PC-3 (cell line): ENCODE measurements around the gene SEMA4C. TPM values are rescaled to one million over a fixed set of nuclear protein-coding genes. Genes with fewer than 3 reads are reported as not detected.
A peak's percentile ranks its signal among the peaks of the same experiment; 100 is the strongest.

Experiments
- ATAC-seq: fragments of 200-7000 bp; cut with Tn5 transposase; 2 replicates; pipeline ENCODE4 v1.9.1; 2020; ENCODE audit warnings: mild to moderate bottlenecking, moderate library complexity
- BruUV-seq: library from RNA; stranded (reverse); fragments of 400-500 nt; replicated peaks from 2 replicates; lab custom pipeline; 2021; lab: Mats Ljungman, UMichigan
- CTCF ChIA-PET: fragments of 300-600 bp; sonication (Branson Sonifier 250); formaldehyde crosslinking; loops from one replicate; lab custom pipeline; 2022; ENCODE audit warnings: antibody characterized with exemption; lab: Charles Lee
- POLR2A ChIA-PET: fragments of 300-600 bp; sonication (Branson Sonifier 250); formaldehyde crosslinking; loops from one replicate; lab custom pipeline; 2022; ENCODE audit warnings: antibody characterized with exemption; ENCODE audit not compliant: unreplicated experiment; lab: Charles Lee
- DNase-seq: peaks from one replicate; pipeline ENCODE4 v3.0.0-alpha.2; 2015
- H2AFZ ChIP-seq: fragments of 300-600 bp; sonication (generic); 2 replicates; pipeline ENCODE4 v1.6.0; 2016; ENCODE audit warnings: antibody characterized with exemption, low read length
- H3F3A ChIP-seq: fragments of 300-600 bp; sonication (generic); one replicate; pipeline ENCODE4 v1.6.0; 2017; ENCODE audit warnings: antibody characterized with exemption, low read length, control low read depth, mild to moderate bottlenecking; ENCODE audit not compliant: unreplicated experiment
- H3K27ac ChIP-seq: fragments of 300-600 bp; sonication (generic); 2 replicates; pipeline ENCODE4 v1.5.1; 2016; ENCODE audit warnings: mild to moderate bottlenecking, low read length
- H3K27me3 ChIP-seq: fragments of 300-600 bp; sonication (generic); 2 replicates; pipeline ENCODE4 v1.6.1; 2016; ENCODE audit warnings: low read length, mixed read lengths
- H3K36me3 ChIP-seq: fragments of 300-600 bp; sonication (generic); 2 replicates; pipeline ENCODE4 v1.6.1; 2016; ENCODE audit warnings: low read depth, mixed run types, low read length, mixed read lengths
- H3K4me1 ChIP-seq: fragments of 300-600 bp; sonication (generic); 2 replicates; pipeline ENCODE4 v1.5.1; 2016; ENCODE audit warnings: low read length; ENCODE audit not compliant: insufficient read depth
- H3K4me2 ChIP-seq: fragments of 300-600 bp; sonication (generic); 2 replicates; pipeline ENCODE4 v1.6.0; 2016; ENCODE audit warnings: low read length
- H3K4me3 ChIP-seq: fragments of 300-600 bp; sonication (generic); 2 replicates; pipeline ENCODE4 v1.5.1; 2016; ENCODE audit warnings: mild to moderate bottlenecking, low read length, mixed read lengths
- H3K79me2 ChIP-seq: fragments of 300-600 bp; sonication (generic); 2 replicates; pipeline ENCODE4 v1.6.1; 2017; ENCODE audit warnings: low read length, mixed read lengths
- H3K9ac ChIP-seq: fragments of 300-600 bp; sonication (generic); 2 replicates; pipeline ENCODE4 v1.6.0; 2016; ENCODE audit warnings: mild to moderate bottlenecking, low read length
- H3K9me2 ChIP-seq: fragments of 300-600 bp; sonication (generic); replicated peaks from 2 replicates; pipeline ENCODE4 v1.6.1; 2016; ENCODE audit warnings: mixed run types, low read length, mixed read lengths
- H3K9me3 ChIP-seq: fragments of 300-600 bp; sonication (generic); 2 replicates; pipeline ENCODE4 v1.6.1; 2016; ENCODE audit warnings: low read length, mixed read lengths
- H4K20me1 ChIP-seq: fragments of 300-600 bp; sonication (generic); 2 replicates; pipeline ENCODE4 v1.6.1; 2016; ENCODE audit warnings: low read length, mixed read lengths
- CTCF ChIP-seq: fragments of 300-600 bp; sonication (generic); conservative IDR thresholded peaks from 2 replicates; pipeline ENCODE4 v1.5.1; 2017; ENCODE audit warnings: antibody characterized with exemption, low read depth, mild to moderate bottlenecking, low read length
- EZH2 ChIP-seq: fragments of 300-600 bp; sonication (generic); IDR thresholded peaks from one replicate; pipeline ENCODE4 v1.6.1; 2017; ENCODE audit warnings: antibody characterized with exemption, mild to moderate bottlenecking, low read length; ENCODE audit not compliant: unreplicated experiment
- EZH2phosphoT487 ChIP-seq: fragments of 300-600 bp; sonication (generic); IDR thresholded peaks from 2 replicates; pipeline ENCODE4 v1.6.1; 2018; ENCODE audit warnings: mild to moderate bottlenecking, antibody characterized with exemption, low read length, borderline replicate concordance
- intact Hi-C: fragments of 100-400 bp; cut with micrococcal nuclease; formaldehyde crosslinking; loops from 2 replicates; pipeline ENCODE4 v1.9.0; 2023
- total RNA-seq: library from RNA; depleted of rRNA; stranded (reverse); fragments of >200 nt; gene quantifications from 2 replicates; pipeline ENCODE4 v1.2.3, GENCODE V29; 2014

The SEMA4C gene
- total RNA-seq, 1 experiment from 2014 or later: 20.6 TPM

GRCh38 chr2:96903815-96904214 is 33.9 kb upstream of the SEMA4C start:
- no peaks in the 10 kb centered on the region for H3K9me3 ChIP-seq
- H2AFZ ChIP-seq: no peak overlapping the region
- no peaks in the 10 kb centered on the region for H3K9me2 ChIP-seq
- BruUV-seq: no TSS peak
- no peaks in the 10 kb centered on the region for H4K20me1 ChIP-seq
- no peaks in the 10 kb centered on the region for H3K27me3 ChIP-seq
- intact Hi-C loops: no loop called here
- ATAC-seq (no peak), DNase-seq (no peak)
- H3K4me3 ChIP-seq: no peak overlapping the region
- peaks cover 6% of the 10 kb centered on the region for H3K4me1 ChIP-seq
- no peak overlapping the region for H3K4me2 ChIP-seq
- H3K79me2 ChIP-seq: no peaks in the 10 kb centered on the region
- no peak for TF ChIP-seq EZH2
- no peak for TF ChIP-seq CTCF
- TF ChIP-seq EZH2phosphoT487: no peak
- H3F3A ChIP-seq: no peaks in the 10 kb centered on the region
- ChIA-PET CTCF (no interaction called here), POLR2A (no interaction called here)
- no peaks in the 10 kb centered on the region for H3K36me3 ChIP-seq
- no peak overlapping the region for H3K9ac ChIP-seq
- H3K27ac ChIP-seq: no peak overlapping the region

GRCh38 chr2:96903318-96903717 is 33.4 kb upstream of the SEMA4C start:
- no peaks in the 10 kb centered on the region for H3K36me3 ChIP-seq
- no TSS peak for BruUV-seq
- no peak for DNase-seq
- H3K27me3 ChIP-seq: no peaks in the 10 kb centered on the region
- CTCF ChIA-PET: no interaction called here
- intact Hi-C loops: no loop called here
- TF ChIP-seq EZH2phosphoT487 (no peak), EZH2 (no peak), CTCF (no peak)
- POLR2A ChIA-PET: no interaction called here
- peaks cover 9% of the 10 kb centered on the region for H3K4me1 ChIP-seq
- H3K9me2 ChIP-seq: no peaks in the 10 kb centered on the region
- no peak overlapping the region for H3K4me3 ChIP-seq
- ATAC-seq: peak; percentile 42
- no peaks in the 10 kb centered on the region for H3F3A ChIP-seq
- H3K27ac ChIP-seq: no peak overlapping the region
- H4K20me1 ChIP-seq: no peaks in the 10 kb centered on the region
- no peaks in the 10 kb centered on the region for H3K79me2 ChIP-seq
- no peaks in the 10 kb centered on the region for H3K9me3 ChIP-seq
- no peak overlapping the region for H2AFZ ChIP-seq
- H3K9ac ChIP-seq: no peak overlapping the region
- H3K4me2 ChIP-seq: no peak overlapping the region

DNA sequence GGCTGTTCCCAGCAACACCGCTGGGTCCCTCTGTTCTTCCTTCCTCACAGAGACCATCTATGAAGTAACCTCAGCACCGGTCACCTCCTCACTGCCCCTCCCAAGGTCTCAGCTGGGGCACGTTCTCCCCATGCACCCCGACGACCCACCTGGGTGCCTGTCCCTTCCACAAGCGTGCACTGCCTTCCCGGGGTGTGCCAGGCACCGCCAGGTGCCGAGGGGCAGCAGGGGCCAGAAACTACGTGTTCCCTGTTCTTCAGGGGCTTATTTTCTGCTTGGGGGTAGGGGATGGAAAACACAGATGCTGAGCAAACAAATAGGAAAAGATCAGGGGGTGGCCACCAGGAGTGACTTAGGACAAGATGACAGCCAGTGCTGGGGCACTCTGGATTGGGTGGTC is 30.4 kb upstream of the SEMA4C start:
- intact Hi-C loops: no loop called here
- H3K9ac ChIP-seq: no peak overlapping the region
- H3K27me3 ChIP-seq: no peaks in the 10 kb centered on the region
- ChIA-PET POLR2A (no interaction called here), CTCF (no interaction called here)
- H3K27ac ChIP-seq: no peak overlapping the region
- no peaks in the 10 kb centered on the region for H3K36me3 ChIP-seq
- H3K9me3 ChIP-seq: no peaks in the 10 kb centered on the region
- peaks cover 17% of the 10 kb centered on the region for H3K4me1 ChIP-seq
- BruUV-seq: no TSS peak
- ATAC-seq (no peak), DNase-seq (no peak)
- H3K9me2 ChIP-seq: no peaks in the 10 kb centered on the region
- TF ChIP-seq CTCF (no peak), EZH2phosphoT487 (no peak), EZH2 (no peak)
- H4K20me1 ChIP-seq: no peaks in the 10 kb centered on the region
- no peak overlapping the region for H3K4me3 ChIP-seq
- no peak overlapping the region for H2AFZ ChIP-seq
- no peaks in the 10 kb centered on the region for H3F3A ChIP-seq
- no peaks in the 10 kb centered on the region for H3K79me2 ChIP-seq
- no peak overlapping the region for H3K4me2 ChIP-seq
